ENCODE measurements around the gene GFRA3.

GFRA3 gene

DNA sequence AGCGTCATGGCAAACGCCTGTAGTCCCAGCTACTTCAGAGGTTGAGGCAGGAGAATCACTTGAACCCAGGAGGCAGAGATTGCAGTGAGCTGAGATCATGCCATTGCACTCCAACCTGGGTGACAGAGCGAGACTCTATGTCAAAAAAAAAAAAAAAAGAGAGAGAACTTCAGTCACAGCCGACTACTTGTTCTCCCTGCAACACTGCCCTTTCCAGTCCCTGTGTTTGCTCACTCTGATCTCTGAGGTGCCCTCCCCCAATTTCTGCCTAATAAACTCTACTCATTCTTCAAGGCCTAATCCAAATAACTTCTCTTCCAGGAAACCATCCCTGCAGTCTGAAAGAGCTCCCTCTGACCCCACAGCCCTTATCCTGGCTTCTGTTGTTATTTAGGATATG lies 28.1 kb downstream of the GFRA3 start:
- DNase-seq, result no peak

DNA sequence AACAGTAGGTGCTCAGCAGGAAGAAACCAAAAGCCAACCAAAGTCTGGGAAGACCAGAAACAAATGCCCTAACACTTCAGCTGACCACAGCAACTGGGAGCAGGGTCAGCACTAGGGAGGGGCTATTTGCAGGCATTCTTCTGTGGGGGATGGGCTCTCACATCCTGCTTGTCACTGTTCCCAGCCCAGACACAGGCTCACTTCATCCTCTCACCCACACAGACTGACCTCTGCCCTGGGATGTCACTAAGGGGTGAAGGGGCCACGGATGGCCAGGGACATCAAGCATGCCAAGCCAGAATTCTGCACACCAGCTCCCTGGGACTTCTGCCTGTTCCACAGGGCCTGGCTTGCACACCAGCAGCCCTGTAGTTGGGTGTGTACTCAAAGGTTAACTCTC lies 28.7 kb downstream of the GFRA3 start:
- no peak for DNase-seq

DNA sequence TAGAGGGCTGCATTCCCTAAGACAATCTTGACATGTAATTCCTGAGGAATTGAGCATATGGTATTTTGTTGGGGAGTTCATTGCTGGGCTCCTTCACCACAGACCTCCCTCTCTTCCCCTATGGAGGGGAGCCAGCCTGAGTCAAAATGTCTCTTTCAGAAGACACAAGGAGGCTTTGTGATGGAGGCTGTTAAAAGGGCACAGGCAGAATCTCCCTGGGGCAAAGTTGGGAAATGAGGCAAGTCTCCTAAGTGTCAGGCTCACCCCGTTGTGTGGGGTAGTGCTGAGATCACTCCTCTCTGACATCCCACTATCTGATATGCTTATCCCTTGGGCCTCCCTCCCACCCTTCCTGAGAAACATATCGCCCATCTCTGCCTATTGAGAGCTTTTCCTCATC lies 30.6 kb downstream of the GFRA3 start:
- no peak for DNase-seq

DNA sequence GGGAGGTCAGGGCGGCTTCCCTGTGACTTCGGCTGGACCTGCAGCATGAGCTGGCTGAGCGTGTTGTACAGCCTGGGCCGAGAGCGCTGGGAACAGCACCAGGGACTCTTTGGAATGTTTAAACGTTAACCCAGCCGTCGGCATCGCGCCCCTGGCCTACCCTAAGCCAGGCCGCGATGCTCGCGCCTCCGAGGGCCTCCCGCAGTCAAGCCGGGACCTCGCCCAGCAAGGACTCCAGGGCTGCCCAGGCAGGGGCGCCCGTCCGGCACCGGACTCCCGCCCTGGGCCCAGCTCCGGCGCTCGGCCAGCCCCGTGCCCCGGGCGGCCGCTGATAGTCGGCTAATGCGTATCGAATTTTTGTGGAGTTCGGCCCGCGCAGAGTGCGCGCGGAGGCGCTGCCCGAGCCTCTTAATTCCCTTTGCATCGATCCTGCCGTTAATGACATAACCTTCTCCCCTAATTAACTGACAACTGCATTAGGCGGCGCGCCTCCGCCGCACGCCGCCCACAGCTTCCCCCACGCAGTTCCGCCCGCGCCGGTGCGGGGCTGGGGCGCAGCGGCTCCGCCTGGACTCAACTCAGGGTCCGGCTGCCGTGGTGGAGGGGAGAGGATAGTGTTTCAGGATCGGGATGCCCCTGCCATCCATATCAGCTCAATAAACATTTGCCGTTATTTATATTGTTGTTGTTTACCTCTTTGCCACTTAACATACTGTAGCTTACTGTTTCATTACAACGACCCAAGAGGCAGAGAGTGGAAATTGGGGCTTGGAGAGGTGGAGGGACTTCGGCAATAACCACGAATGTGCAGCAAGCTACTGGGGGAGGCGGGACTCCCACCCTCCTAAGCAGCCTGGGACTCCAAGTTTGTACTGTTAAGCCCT lies 32.5 kb downstream of the GFRA3 start:
- no peak for DNase-seq

DNA sequence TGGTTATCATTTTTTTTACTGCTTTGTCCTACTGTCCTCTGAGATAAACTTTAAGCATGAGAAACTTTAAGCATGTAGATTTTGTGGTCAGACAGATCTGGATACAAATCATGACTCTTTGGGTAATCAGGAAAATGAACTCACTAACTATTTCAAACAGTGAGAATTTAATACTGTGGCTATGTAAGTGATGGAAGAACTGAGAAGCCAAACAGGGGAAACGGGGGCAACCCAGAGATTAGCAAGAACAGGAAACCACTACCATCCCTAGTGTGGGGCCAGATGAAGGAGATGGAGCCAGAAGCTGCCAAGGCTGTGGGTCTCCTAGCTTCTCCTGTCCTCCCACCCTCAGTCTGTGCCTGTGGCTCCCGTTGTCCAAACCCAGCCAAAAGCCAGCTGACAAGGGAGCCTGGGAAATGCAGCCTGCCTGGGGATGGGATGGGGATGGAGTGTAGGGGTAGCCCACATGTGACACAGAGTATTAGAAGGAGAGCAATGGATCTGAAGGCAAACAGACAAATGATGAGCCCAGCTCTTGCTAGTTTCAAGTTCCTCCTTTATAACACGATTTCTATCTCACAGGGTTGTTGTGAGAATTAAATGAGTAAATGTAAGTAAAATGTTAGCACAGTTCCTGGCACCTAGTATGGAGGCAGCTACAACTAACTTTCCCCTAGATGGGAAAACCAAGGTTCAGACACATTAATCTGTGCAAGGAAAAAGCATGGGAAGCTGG lies 33.6 kb downstream of the GFRA3 start:
- DNase-seq, result no peak

DNA sequence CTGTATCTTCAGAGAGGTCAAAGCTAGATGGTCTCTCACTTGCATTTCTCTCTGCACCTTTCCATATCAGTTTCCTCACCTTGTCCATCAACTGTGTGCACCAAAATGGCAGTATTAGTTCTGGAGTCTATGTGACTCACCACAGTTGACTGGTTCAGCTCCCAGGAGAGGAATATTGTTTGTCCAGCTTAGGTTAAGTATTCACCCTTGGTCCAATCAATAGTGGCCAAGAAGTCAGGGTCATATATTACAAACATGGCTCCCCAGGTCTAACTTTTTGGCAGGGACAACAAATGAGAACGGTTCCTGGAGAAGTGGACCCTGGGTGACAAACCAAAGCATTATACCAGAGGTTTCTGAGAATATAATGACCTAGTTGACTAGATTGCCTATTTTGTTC lies 36.4 kb downstream of the GFRA3 start:
- no peak for DNase-seq

DNA sequence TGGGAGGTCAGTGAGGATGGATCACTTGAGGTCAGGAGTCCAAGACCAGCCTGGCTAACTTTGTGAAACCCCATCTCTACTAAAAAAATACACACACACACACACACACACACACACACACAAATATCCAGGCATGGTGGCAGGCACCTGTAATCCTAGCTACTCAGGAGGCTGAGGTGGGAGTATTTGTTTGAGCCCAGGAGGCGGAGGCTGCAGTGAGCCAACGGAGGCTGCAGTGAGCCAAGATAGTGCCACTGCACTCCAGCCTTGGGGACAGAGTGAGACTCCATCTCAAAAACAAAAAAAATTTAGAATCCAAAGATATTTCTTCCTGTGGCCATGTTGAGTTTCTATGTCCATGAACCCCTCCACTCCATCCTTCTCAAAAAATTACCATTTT lies 39.8 kb downstream of the GFRA3 start:
- no peak for DNase-seq

DNA sequence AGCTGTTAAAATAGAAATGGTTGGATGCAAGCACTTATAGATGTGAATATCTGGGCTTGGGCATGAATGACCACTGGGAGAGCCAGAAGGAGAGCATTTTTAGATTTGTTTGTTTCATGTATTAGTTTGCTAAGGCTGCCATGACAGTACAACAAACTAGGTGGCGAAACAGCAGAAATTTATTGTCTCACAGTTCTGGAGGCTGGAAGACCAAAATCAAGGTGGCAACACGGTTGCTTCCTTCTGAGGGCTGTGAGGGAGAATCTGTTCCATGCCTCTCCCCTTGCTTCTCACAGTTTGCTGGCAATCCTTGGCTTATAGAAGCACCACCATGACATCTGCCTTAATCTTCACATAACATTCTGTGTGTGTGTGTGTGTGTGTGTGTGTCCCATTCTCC lies 41.1 kb downstream of the GFRA3 start:
- no peak for DNase-seq

DNA sequence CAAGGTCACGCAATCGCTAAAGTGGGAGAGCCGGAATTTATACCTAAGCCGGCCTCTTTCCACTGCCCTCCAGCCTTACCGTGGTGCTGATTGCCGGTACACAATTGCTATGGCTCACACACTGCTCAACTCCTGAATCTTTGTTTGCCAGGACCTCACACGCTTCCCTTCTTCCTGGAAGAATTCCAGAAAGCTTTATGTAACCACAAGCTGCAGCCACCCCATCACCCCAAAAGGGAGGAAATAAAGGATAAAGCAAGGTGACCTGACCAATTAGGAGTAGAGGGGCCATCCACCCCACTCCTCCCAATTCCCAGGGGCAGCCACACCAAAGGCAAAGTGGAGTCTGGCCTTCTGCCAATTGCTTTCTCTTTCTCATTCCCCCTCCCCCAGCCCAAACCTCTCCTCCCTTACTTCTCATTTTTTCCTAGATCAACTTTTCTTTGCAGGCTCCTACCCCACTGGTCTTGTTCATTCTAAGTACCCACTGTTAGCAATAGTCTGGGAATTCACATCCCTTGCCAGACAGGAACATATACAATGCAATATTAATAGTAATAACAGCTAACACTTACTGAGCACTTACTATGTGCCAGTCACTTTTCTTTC lies 43.3 kb downstream of the GFRA3 start:
- no peak for DNase-seq

DNA sequence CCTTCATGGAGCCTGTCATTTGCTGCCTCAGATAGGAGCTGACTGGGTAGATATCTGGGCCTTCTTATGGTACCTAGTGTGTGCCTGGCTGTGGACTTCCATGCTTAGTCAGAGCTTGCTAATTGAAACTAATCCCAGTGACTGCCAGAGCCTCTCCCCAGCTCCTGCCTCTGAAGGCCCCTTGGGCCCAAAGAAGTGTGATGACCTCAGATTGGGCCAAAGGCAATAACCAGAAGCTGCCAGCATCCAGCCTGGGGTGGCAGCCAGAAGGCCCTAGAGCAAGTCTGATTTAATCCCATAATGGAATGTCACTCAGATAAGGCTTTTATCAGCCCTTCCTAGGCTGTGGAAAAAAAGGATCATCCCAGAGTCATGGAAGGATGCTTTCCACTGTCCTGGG lies 44.2 kb downstream of the GFRA3 start:
- no peak for DNase-seq

DNA sequence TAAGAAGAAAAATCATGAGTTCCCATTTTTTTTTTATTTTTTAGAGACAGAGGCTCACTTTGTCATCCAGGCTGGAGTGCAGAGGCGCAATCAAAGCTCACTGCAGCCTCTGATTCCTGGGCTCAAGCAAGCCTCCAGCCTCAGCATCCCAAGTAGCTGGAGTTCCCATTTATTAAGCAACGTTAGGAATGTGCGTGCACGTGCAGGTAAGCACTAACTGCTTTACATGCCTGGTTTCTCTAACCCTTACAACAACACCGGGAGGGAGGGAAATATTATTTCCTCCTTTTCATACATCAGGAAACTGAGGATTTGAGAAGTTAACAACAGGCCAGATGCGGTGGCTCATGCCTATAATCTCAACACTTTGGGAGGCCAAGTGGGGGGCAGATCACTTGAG lies 45.0 kb downstream of the GFRA3 start:
- no peak for DNase-seq

DNA sequence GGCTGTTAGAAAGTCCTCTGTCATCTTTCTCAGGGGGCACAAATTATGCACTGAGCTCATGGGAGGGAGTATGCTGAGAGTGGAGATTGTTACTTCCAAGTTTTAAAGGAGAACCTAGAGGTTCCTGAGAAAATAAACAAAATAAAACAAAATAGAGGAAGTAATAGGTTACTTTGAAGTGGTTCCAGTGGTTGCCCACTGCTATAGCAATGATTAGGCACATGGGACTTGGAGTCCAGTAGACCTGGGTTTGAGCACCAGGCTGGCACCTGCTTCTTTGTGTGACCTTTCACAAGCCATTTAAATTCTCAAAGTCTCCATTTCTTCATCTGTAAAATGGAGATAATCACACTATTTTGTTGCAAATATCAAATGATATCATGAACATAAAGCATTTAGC lies 47.5 kb downstream of the GFRA3 start:
- DNase-seq, result no peak

DNA sequence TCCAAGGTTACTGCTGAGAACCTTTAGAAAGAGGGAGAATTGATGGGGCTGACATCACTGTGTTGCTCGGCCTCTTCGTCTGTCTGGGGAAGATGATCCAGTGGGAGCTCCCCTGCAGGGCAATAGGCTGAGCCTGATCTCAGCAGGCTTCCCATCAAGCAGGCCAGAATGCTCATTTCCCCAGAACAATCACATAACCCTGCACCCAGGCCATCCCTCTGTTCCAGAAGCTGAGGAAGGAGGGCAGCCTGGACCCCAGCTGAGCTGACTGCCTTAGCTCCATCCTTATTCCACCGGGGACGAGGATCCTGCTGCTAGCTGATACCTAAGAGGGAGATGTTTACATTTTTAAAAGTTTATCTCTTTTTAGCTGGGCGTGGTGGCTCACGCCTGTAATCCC lies 49.7 kb downstream of the GFRA3 start:
- DNase-seq, result no peak

DNA sequence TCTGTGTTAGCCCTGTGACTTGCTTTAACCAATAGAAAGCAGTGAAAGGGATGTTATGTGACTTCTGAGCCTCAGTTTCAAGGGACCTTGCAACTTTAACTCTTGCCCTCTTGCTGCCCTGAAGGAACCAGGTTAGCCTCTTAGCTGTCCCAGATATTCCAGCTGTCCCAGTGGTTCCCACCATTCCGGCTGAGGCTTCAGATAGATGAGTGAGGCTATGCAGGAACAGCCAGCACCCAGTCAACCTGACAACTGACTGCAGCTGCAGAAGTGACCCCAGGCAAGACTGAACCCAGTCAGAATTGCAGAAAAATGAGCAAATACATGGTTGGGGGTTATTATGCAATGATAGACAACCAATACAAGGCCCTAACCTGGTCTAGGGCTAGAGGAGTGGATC lies 50.9 kb downstream of the GFRA3 start:
- no peak for DNase-seq

DNA sequence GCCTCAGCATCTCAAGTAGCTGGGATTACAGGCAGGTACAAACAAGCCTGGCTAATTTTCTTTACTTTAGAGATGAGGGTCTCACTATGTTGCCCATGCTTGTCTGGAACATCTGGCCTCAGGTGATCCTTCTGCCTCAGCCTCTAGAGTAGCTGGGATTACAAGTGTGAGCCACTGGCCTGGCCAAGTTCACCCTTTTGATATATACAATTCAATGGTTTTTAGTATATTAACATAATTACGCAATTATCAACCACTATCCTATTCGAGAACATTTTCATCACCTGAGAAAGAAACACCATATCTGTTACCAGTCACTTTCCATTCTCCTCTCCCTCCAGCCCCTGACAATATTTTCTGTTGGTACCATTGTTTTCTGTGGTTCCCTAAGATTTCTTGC lies 57.6 kb downstream of the GFRA3 start:
- no peak for DNase-seq

DNA sequence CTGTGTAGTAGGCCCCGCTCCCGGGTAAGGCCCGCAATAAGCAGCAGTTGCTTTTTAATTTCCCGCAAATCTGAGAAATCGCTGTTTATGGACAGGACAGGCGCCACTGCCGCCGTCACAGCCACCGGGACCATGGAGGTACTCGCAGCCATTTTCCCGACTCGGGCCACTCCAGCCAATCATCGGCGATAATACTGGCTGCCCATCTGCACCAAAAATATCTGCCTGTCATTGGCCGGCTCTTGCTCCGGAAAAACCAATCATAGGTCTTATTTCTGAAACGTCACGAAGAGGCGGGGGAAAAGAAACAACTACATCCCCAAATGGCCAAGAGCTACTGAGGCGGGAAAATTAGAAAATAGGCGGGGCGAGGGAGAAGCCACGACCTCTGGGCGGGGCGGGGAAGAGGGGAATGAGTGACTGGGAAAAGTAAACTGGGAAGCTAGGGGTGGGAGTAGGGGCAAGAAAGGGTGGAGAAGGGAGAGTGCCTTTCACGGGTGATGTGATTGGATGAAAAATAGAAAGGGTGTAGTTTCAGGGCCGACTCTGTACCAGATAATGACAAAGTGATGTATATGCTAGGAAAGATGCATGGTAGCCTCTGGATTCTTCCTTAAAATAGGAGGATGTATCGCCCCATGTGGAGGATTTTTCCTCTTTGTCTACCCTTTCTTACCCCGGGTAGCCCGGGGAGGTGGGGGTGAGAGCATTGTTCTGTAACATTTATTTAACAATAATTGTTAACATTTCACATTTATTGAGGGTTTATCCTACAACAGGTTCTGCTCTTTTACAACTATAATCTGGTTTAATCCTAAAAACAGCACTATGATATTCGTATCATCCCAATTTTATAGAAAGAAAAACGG lies 61.0 kb downstream of the GFRA3 start, which contains the start of gene CDC23:
CDC23 (minus strand) TSS at position 163 of the 869 bp plus-strand sequence; CDS start at position 152, 11 bp downstream.
- DNase-seq, result peak; percentile 94

DNA sequence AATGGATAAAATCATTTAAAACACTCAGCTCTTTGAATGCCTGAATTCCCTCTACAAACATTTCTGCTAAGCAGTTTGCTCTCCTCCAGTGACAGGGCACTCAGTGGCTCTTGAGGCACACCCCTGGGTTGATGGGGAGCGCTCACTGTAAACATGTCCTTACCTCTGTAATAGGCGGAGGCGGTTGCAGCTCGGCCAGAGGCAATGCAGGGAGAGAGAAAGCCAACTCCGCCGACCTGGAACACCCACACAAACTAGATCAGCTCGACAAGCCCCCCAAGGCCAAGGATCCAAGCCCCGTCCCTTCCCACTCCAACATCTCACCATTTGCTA lies 61.6 kb downstream of the GFRA3 start:
- DNase-seq, result no peak

DNA sequence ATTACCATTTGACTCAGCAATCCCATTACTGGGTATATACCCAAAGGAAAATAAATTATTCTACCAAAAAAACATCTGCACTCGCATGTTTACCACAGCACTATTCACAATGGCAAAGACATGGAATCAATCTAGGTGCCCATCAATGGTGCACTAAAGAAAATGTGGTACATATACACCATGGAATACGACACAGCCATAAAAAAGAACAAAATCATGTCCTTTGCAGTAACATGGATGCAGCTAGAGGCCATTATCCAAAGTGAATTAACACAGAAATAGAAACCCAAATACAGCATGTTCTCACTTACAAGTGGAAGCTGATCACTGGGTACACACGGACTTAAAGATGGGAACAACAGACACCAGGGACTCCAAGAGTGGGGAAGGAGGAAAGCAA lies 63.4 kb downstream of the GFRA3 start:
- no peak for DNase-seq
